Amygdala (tissue), 56 donors: ENCODE data around the gene GDF2.

Experiments
- DNase-seq, 56 donors: peaks; one replicate each; lab custom pipeline; 2025; lab: John Stamatoyannopoulos, UW

Gene GDF2

DNA sequence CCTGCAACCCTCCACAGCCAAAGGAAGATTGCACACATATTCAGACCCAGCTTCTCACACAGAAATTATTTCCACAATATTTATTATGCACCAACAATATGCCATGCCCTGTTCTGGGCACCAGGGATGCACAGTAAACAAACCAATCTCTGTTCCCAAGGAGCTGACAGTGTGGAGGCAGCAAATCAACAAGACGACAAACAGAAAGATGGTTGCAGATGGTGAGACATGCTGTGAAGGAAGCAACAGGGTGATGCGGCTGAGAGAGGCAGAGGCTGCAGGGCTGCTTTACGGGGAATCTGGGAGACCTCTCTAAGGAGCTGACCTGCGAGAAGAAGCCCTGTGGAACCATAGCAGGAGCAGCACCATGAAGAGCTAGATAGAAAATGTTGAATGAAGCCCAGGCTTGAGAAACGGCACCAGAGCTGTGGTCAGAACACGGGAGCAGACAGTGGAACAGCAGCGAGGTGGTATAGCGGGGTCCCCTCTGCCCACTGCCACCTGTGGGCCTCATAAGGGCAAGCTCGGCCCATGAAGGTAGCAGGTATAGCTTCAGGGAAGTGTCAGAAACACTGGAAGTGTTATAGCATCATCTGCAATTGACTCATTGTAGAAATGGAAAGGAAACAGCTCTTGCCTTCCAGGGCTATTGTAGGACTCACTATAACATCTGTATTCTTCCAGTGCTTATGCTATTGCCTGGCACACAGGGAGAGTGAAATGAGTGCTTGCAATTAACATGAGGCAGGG is 43.4 kb downstream of the GDF2 start:
- no peak for DNase-seq

DNA sequence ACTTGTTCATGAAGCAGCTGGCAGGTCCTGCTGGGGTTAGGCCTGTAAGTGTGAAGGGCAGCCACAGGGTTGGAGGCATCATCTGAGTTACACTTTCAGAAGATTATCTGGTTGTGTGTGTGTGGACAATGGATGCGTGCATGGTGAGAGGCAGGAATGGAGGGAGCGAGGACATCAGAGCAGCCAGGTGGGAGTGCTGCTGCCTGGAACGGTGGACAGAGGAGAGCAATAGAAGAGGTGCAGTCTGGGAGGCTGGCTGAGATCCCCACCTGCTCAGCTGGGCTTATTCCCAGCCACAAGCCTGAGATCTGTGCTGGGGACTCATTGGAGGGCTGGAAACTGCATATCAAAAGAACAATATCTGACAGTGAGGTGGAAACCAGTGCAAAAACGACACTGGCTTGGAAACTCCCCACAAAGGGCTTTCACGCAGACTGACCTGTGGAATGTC is 44.0 kb downstream of the GDF2 start:
- no peak for DNase-seq

DNA sequence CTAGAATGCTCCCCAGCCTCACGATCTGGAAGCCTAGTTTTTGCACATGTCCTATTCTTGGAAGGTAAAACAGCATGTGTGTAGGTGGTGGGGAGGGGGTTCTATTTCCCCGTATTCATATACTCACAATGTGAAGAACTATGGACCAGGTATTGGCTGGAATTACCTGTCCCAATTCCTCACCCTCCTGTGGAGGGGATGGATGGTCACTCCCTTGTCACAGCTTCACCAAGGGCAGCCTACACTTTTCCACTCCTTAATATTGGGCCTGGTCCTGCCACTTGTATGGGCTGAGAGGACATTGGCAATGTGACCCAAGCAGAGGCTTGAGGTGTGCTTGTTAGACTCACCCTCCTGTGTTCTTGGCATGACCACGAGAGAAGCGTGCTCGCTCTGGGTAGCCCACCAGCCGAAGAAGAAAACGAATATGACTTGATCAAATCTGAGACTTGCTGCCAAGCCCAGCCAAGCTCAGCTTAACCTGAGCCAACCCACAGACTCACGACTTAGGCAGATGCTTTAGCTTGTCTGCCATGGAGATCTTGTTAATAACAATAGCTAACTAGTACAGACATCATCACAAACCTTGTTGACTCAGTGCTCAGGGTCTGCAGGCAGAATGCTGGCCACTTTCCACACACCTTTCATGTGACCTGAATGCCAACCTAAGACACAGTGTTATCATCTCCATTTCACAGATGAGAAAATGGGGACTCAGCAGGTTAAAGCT is 44.6 kb downstream of the GDF2 start:
- DNase-seq: no peak

DNA sequence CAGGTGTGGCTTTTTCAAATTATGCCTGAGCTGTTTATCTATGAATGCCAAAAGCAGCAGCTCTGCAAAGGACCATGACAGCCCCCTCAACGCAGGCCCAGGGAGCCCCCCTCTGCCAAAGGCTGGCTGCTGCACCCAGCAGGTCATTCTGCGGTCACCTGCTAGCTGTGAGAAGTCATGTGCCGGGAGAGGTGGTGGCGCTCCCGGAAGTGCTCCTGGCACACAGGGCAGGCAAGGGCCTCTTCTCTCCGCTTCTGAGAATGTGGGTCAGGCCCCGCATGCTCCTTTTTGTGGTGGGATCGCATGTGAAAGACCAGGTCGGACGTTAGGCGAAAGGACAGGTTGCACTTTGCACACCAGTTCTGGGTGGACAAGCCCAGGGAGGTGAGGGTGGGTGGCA is 45.4 kb downstream of the GDF2 start:
- no peak for DNase-seq

DNA sequence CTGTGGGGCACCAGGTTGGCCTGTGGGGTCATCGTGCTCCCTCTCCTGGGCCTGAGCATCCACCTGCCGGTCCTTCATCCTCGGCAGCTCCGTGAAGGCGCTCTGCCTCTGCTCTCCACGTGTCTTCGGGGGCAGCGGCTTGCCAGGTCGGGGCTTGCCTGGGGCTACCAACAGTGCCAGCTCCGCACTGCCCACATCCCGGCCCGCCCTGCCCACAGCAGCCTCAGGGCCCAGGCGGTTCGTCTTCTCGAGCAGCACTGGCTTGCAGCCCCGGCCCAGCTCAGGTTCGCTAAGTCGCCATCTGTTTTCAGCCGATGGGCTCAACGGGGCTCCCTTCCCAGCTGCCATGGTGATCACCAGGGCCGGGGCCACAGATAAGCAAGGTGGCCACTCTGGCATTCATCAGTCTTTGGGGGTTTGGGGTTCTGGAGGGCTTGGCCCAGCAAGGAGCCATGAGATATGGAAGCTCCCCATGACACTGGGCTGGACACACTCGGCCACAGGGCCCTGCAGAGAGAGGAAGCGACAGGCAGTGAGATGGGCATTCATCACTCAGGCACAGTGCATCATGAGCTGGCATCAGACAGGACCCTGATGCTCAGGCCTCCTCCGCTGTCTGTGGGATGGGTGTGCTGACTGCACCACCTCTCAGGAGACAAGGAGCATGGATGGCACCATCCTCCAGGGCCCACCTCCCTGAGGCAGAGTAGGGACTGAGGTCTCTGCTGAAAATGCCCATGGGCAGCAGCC is 46.4 kb downstream of the GDF2 start:
- DNase-seq: no peak

DNA sequence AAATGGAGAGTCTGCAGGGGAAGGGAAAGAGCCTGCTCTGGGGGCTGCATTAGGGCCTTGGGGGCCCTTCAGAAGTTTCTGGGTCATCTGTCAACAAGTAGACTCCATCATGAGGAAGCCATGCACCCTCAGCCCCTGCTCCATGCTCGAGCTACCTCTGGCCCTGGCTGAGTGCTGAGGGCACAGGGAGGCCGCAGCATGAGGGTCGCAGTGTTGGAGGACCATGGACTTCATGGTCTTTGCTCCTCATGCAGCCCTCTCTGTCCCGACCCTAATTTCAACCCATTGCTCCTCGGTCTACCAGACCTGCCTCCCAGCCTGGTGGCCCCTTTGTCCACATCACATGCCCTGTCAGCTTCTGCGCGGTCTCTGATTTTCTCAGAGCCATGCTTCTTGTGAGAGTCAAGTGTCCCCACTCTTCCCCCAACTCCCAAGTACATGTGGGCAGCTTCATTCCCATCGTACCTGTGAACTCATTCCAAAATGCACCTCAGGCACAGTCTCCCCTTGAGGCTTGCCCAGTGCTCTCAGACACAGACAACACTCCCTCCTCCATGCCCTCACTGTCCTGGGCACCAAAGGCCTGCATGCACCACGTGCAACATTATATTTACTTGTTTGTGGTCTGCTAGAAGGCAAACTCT is 47.1 kb downstream of the GDF2 start:
- DNase-seq: no peak

DNA sequence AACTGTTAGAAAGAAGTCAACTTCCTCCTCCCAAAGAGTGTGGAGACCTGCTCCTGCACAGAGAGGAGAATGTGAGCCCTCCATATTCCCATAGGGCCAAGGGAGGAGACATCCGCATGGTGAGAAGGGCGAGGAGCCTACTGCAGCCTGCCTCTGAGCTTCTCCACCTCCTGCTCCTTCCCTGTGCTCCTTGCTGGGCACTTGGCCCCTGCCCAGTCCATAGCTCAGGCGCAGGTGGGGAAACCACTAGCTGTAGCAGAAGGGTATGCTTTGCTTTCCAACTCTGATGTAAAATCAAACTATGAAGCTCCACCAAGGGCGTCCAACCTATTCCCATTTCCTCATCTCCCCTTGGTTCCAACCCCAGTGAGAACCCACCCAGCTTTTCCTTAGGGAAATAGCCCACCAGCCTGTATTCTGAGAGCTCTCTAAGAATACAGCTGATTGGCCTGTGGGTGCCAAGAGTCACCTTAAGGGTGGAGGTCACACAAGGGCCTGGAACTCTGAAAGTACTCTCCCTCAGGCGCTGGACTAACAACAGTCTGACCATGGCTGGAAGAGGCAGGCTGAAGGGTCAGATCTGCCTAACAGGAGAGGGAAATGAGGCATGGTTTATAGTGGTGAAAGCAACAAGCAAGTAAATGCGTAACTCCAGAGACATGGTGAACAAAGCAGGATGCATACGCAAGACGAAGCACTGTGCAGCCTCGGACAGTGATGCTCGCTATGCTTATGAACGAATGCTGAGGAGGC is 47.9 kb downstream of the GDF2 start:
- DNase-seq: no peak

DNA sequence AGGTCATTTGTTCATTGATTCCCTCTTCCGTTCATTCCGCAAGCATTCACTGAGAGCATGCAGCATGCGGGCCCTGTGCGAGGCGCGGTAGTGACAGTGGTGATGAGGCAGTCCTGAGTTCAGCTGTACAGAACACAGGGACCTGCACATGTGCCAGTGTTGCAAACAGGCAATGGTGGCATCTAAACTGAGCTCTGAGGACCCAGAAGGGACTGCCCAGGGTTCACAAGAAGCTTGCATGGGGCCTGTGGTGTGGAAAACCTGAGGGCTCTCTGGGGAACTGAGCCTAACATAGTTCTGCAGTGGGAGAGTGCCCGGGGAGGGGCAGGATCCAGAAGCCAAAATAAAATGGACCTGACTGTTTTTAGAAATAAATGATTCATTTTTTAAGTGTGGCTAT is 48.6 kb downstream of the GDF2 start:
- DNase-seq: no peak

DNA sequence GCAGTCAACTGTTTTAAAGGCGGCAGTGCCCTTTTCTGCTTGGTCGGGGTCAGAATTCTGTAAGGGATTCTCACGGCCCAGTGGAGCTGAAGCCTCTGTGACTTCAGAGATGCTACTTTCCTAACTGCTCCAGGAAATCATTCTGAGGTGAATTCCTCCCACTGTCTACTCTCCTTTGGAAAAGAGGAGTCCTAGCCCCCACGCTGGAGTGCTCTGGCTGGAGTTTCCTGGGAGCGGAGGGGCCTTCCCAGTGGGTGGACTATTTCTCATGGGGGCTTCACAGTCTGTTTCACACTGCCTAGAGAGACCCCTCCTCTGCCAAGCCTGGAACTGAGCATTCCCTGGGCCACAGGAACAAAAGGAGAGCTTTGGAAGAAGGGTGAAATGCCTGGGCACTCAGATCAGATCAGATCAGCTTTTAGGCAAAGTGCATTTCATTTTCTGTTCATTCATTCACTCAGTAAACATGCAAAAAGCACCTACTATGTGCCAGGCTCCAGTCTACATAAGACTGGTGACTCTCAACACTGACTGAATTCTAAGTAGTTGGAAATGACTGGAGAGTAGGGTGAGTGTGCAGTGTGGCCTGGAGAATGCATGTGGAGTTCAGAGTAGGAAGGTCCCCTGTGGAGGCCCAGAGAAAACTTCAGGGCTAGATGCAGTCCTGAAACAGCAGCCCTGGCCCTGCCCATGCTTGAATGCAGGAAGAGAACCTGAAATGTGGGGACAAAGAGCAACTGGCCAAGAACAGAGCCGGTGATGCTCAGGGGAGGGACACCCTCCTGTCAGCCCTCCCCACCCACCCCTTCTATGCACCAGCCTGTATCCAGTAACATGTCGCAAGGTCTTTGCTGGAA is 49.6 kb downstream of the GDF2 start:
- DNase-seq: no peak

DNA sequence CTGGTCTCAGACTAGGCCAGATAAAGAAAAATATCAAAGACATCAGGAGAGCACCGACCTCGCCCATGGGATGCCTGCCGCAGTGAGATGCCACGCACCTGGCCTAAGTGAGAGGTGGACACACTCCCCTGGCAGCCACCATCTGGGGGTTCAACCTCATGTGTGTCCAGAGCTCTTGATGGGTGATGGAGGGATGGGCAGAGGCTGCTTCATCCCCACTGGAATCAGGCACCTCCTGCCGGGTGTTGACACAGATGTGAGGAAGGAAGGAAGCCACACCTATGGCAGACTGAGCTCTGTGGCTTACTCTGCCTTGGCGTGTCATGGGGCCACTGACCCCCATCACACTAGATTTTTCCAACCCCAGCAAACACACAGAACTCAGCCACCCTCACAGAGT is 50.5 kb downstream of the GDF2 start:
- no peak for DNase-seq

DNA sequence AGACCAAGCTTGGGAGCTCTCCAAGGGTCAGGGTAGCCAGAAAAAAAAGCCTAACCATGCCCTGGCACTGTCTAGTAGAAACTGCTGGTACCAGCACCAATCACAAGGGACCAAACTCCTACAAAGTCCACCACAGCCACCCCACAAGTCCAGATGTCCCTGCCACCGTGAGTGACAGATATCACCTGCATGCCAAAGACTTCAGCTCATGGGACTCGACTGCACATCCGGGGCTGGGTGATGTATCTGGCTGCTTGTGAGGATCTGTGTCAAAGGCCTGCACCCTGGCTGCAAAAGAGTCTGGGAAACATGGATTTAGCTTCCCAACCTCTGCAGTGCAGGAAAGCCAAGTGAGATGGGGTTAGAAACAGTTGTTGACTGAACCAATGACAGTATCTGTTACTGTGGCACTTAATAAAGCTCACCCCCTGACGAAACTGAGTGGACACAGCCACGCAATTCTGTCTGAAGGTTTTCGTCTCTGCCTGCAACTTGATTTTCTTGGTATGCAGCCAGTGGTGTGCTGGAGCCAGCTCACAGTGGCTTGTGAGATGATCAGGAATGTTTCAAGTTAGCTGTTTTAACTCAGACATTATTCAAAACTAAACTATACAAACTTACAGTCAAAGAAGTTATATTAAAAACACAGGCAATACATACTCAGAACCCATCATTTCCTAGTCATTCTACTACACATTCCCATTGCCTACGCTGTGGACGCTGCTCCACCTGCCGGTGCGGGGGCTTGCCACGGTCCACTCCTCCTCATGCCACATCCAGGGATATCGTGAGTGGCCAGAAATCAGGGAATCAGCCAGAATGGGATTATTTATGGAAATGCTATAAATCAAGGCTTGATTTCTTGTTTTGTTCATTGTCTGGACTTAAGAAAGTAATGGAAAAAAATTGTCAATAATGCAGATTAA is 52.6 kb downstream of the GDF2 start:
- peak in 1 of 56 donors; percentile 11 for DNase-seq

DNA sequence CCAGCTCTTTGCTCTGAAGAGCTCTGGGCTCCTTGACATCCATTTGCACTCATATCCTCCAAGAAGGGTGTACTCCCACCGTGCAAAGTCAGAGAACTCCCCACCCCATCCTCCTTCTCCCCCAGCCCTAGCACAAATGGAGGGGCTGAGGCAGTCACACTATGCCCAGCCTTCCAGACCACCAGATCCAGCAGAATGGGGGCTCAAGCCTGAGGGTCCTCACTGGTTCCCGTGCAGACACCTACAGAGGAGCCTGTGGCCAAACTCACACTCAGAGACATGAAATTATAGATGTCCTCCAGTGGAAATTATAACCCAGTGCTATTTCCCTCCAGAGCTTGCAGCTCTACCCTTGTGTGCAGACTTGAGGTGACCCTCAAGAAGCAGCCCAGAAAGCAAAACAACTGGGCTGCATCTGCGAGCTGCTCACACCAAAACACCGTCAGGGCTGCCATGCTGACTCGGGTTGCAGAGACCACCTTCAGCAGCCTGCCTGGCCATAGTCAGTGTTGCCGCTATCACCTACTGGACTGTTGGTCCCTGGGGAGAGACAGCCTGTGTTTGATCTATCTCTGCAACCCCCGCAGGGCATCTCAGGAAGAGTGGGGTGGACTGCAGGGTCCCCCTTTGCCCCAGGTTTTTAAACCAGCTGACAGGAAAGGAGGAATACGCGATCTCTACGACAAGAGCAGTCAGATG is 54.4 kb downstream of the GDF2 start:
- no peak for DNase-seq
